Body of pancreas (tissue), 4 donors: Measurements from ENCODE around the gene REPIN1. TPM values are rescaled to one million over a fixed set of nuclear protein-coding genes. Genes with fewer than 3 reads are reported as not detected.
A peak's percentile ranks its signal among the peaks of the same experiment; 100 is the strongest.

Source experiments
- ATAC-seq: fragments of 150-250 bp; one replicate; pipeline ENCODE4 v1.9.1; 2016
- DNase-seq, 4 donors: peaks; one replicate each; pipeline ENCODE4 v3.0.0-alpha.2; 2019
- H3K27ac ChIP-seq, 4 donors: fragments of 200-600 bp; sonication (generic); 1 replicate in 3 of 4; 2 replicates in 1 of 4; pipeline versions ENCODE4 v1.5.1 to v1.6.1; 2016 to 2019; ENCODE audit warnings: mild to moderate bottlenecking in 1 of 4, mixed read lengths in 1 of 4, moderate library complexity in 1 of 4
- H3K27me3 ChIP-seq, 2 donors: fragments of 200-600 bp; sonication (generic); one replicate each; pipeline ENCODE4 v1.6.0; 2016; ENCODE audit warnings: mild to moderate bottlenecking in 1 of 2
- H3K36me3 ChIP-seq, 2 donors: fragments of 200-600 bp; sonication (generic); replicated peaks in 1 of 2; 2 replicates each; pipeline ENCODE4 v1.5.1; 2016; ENCODE audit warnings: low read depth in 2 of 2; ENCODE audit not compliant: insufficient read depth in 1 of 2
- H3K4me1 ChIP-seq: fragments of 200-600 bp; sonication (generic); one replicate; pipeline ENCODE4 v1.6.0; 2016
- H3K4me3 ChIP-seq, 2 donors: fragments of 200-600 bp; sonication (generic); 1 replicate in 1 of 2; 2 replicates in 1 of 2; pipeline ENCODE4 v1.5.1; 2016 to 2019
- H3K9me3 ChIP-seq, 3 donors: fragments of 200-600 bp; sonication (generic); 1 replicate in 2 of 3; 2 replicates in 1 of 3; pipeline ENCODE4 v1.5.1; 2016
- CTCF ChIP-seq, 7 experiments: fragments of 450-650 bp in 4 of 7; fragments of 200-600 bp in 3 of 7; sonication (generic) in 3 of 7; IDR thresholded peaks; one replicate each; pipeline ENCODE4 v1.5.1; 2016 to 2019; ENCODE audit warnings: antibody characterized with exemption in 7 of 7
- POLR2A ChIP-seq, 3 donors: fragments of 450-650 bp; IDR thresholded peaks; one replicate each; pipeline ENCODE4 v1.6.1; 2016; ENCODE audit warnings: antibody characterized with exemption in 3 of 3, mild to moderate bottlenecking in 2 of 3
- WGBS, 2 donors: methylation state at CpG; one replicate each; pipeline ENCODE4 v1.1.5; 2017; 5-methylcytosine and 5-hydroxymethylcytosine counted together
- intact Hi-C: fragments of 100-400 bp; cut with DNase I; formaldehyde crosslinking; loops from one replicate; pipeline ENCODE4 v1.15.1; 2023
- total RNA-seq, 2 donors: library from RNA; depleted of rRNA; stranded (reverse); fragments of >200 nt; gene quantifications; one replicate each; pipeline ENCODE4 v1.1.0, GENCODE V29; 2016

The REPIN1 gene
- total RNA-seq, 2 donors from 2014 or later: 77.0 to 117 TPM

GRCh38 chr7:150407588-150408392 lies 39.2 kb downstream of the REPIN1 start:
- TF ChIP-seq CTCF (IDR thresholded peaks at IDR 0.05) (no peak), POLR2A (IDR thresholded peaks at IDR 0.05) (no peak)
- H3K27ac ChIP-seq: peak overlapping the region; percentile 86 to 96 (median 91)
- no peaks in the 10 kb centered on the region for H3K9me3 ChIP-seq
- H3K27me3 ChIP-seq: no peaks in the 10 kb centered on the region
- intact Hi-C loops: loop anchor here (10.0 kb wide), 1 partner anchor 123 kb away; no protein-coding TSS in a partner anchor
- no peaks in the 10 kb centered on the region for H3K36me3 ChIP-seq
- ATAC-seq: no peak
- no peak for DNase-seq
- H3K4me1 ChIP-seq: peaks cover 41% of the 10 kb centered on the region
- 94 to 98% methylated on average over 41 to 79 of the region's 91 CpGs for WGBS, 2 donors
- no peak overlapping the region for H3K4me3 ChIP-seq

GRCh38 chr7:150408393-150409299 lies 40.0 kb downstream of the REPIN1 start:
- intact Hi-C loops: loop anchor here (10.0 kb wide), 1 partner anchor 124 kb away; no protein-coding TSS in a partner anchor
- TF ChIP-seq CTCF (IDR thresholded peaks at IDR 0.05) (no peak), POLR2A (IDR thresholded peaks at IDR 0.05) (no peak)
- no peaks in the 10 kb centered on the region for H3K36me3 ChIP-seq
- DNase-seq (no peak), ATAC-seq (no peak)
- H3K4me3 ChIP-seq: no peak overlapping the region
- no peaks in the 10 kb centered on the region for H3K9me3 ChIP-seq
- WGBS, 2 donors: 77 to 80% methylated on average over 15 to 20 of the region's 22 CpGs
- H3K27ac ChIP-seq: no peak overlapping the region
- H3K4me1 ChIP-seq: peaks cover 32% of the 10 kb centered on the region
- H3K27me3 ChIP-seq: no peaks in the 10 kb centered on the region

- TF ChIP-seq POLR2A (IDR thresholded peaks at IDR 0.05) (no peak), CTCF (IDR thresholded peaks at IDR 0.05) (no peak)
- H3K9me3 ChIP-seq: no peaks in the 10 kb centered on the region
- no peak overlapping the region for H3K4me3 ChIP-seq
- intact Hi-C loops: loop anchor here (10.0 kb wide), 1 partner anchor 125 kb away; no protein-coding TSS in a partner anchor
- no peak for ATAC-seq
- H3K27ac ChIP-seq: no peak overlapping the region
- no peaks in the 10 kb centered on the region for H3K36me3 ChIP-seq
- WGBS, 2 donors: 70 to 82% methylated on average over 4 to 10 of the region's 10 CpGs
- DNase-seq: no peak
- H3K27me3 ChIP-seq: no peaks in the 10 kb centered on the region
- H3K4me1 ChIP-seq: peaks cover 25% of the 10 kb centered on the region
These were observed 40.8 kb downstream of the REPIN1 start for GRCh38 chr7:150409300-150410030.

GRCh38 chr7:150410131-150410530 lies 41.5 kb downstream of the REPIN1 start:
- H3K4me1 ChIP-seq: peaks cover 21% of the 10 kb centered on the region
- DNase-seq (no peak), ATAC-seq (no peak)
- TF ChIP-seq POLR2A (IDR thresholded peaks at IDR 0.05) (no peak), CTCF (IDR thresholded peaks at IDR 0.05) (no peak)
- no peaks in the 10 kb centered on the region for H3K9me3 ChIP-seq
- H3K27ac ChIP-seq: no peak overlapping the region
- WGBS, 2 donors: 97 to 98% methylated on average over 6 to 7 of the region's 7 CpGs
- H3K36me3 ChIP-seq: no peaks in the 10 kb centered on the region
- intact Hi-C loops: no loop called here
- no peaks in the 10 kb centered on the region for H3K27me3 ChIP-seq
- no peak overlapping the region for H3K4me3 ChIP-seq
